ENCODE results near the gene MORC3.

- TF ChIP-seq CTCF (IDR thresholded peaks at IDR 0.05), result no peak
- TF ChIP-seq POLR2A (IDR thresholded peaks at IDR 0.05), result no peak
Measured at GRCh38 chr21:36423771-36424433, 103.9 kb downstream of the MORC3 start.
